Suprapubic skin (tissue), 4 donors: ENCODE measurements around the gene TRIM69. TPM values are rescaled to one million over a fixed set of nuclear protein-coding genes. Genes with fewer than 3 reads are reported as not detected.
"Not testable (repeated sequence)": the region's sequence is repeated elsewhere in the genome, so short reads cannot be mapped to it uniquely, and the experiment has no call there.

Source experiments
- DNase-seq, 2 donors: peaks; one replicate each; pipeline ENCODE4 v3.0.0-alpha.2; 2019; ENCODE audit warnings: low spot score in 2 of 2
- H3K27ac ChIP-seq: fragments of 200-600 bp; sonication (generic); one replicate; pipeline ENCODE4 v1.5.1; 2019
- H3K27me3 ChIP-seq: fragments of 200-600 bp; sonication (generic); one replicate; pipeline ENCODE4 v1.5.1; 2019
- H3K36me3 ChIP-seq: fragments of 200-600 bp; sonication (generic); one replicate; pipeline ENCODE4 v1.5.1; 2019
- H3K4me1 ChIP-seq: fragments of 200-600 bp; sonication (generic); one replicate; pipeline ENCODE4 v1.5.1; 2019
- H3K4me3 ChIP-seq: fragments of 200-600 bp; sonication (generic); one replicate; pipeline ENCODE4 v1.5.1; 2019; ENCODE audit warnings: mild to moderate bottlenecking
- H3K9me3 ChIP-seq: fragments of 200-600 bp; sonication (generic); one replicate; pipeline ENCODE4 v1.5.1; 2019
- EP300 ChIP-seq: sonication (generic); formaldehyde crosslinking; IDR thresholded peaks from one replicate; pipeline ENCODE4 v1.6.1; 2017; ENCODE audit warnings: antibody characterized with exemption
- POLR2A ChIP-seq, 2 donors: fragments of 450-650 bp; IDR thresholded peaks; one replicate each; pipeline ENCODE4 v1.6.1; 2017; ENCODE audit warnings: antibody characterized with exemption in 2 of 2, mild to moderate bottlenecking in 2 of 2, moderate library complexity in 2 of 2
- POLR2AphosphoS5 ChIP-seq, 3 donors: sonication (generic); formaldehyde crosslinking; IDR thresholded peaks; one replicate each; pipeline ENCODE4 v1.6.1; 2017; ENCODE audit warnings: antibody characterized with exemption in 3 of 3
- WGBS: methylation state at CpG from one replicate; pipeline ENCODE4 v1.1.5; 2018; 5-methylcytosine and 5-hydroxymethylcytosine counted together
- total RNA-seq, 4 donors: library from RNA; depleted of rRNA; stranded (reverse); fragments of >200 nt; gene quantifications; one replicate each; pipeline ENCODE4 v1.1.0, GENCODE V29; 2016
- TF ChIP-seq, protein P1 (sequence below), 2 donors: fragments of 200-600 bp in 1 of 2; fragments of 450-650 bp in 1 of 2; sonication (generic) in 1 of 2; IDR thresholded peaks; one replicate each; pipeline ENCODE4 v1.5.1; 2016 to 2019; ENCODE audit warnings: antibody characterized with exemption in 2 of 2, mild to moderate bottlenecking in 1 of 2, moderate library complexity in 1 of 2

Gene TRIM69
- total RNA-seq, 4 donors from 2014 or later, result 9.1 to 10.6 (median 9.8) TPM

DNA sequence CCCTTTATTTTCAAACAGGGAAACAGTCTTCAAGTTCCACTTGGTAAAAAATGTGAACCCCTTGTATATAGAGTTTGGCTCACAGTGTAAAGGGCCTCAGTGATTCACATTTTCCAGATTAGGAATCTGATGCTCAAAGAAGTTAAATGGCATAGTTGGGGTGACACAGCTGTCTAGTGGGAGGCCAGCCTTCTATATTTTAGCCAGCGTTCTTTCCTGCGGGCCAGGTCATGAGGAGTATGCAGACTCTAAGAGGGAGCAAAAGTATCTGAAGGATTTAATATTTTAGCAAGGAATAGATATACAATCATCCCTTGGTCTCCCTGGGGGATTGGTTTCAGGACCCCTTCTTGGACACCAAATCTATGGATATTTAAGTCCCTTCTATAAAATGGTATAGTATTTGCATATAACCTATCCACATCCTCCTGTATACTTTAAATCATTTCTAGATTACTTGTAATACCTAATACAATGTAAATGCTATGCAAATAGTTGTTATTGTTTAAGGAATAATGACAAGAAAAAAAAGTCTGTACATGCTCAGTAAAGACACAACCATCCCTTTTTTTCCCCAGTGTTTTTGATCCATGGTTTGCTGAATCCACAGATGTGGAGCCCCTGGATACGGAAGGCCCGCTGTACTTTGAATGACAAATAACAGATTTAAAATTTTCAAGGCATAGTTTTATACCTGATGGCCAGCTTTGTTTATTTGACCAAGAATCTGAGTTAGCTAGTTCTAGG lies 18.0 kb upstream of the TRIM69 start:
- TF ChIP-seq EP300 (no peak), POLR2AphosphoS5 (IDR thresholded peaks at IDR 0.05) (no peak), POLR2A (IDR thresholded peaks at IDR 0.05) (no peak)
- TF ChIP-seq, protein P1, sequence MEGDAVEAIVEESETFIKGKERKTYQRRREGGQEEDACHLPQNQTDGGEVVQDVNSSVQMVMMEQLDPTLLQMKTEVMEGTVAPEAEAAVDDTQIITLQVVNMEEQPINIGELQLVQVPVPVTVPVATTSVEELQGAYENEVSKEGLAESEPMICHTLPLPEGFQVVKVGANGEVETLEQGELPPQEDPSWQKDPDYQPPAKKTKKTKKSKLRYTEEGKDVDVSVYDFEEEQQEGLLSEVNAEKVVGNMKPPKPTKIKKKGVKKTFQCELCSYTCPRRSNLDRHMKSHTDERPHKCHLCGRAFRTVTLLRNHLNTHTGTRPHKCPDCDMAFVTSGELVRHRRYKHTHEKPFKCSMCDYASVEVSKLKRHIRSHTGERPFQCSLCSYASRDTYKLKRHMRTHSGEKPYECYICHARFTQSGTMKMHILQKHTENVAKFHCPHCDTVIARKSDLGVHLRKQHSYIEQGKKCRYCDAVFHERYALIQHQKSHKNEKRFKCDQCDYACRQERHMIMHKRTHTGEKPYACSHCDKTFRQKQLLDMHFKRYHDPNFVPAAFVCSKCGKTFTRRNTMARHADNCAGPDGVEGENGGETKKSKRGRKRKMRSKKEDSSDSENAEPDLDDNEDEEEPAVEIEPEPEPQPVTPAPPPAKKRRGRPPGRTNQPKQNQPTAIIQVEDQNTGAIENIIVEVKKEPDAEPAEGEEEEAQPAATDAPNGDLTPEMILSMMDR (IDR thresholded peaks at IDR 0.05), result no peak
- DNase-seq, result no peak
- H3K4me1 ChIP-seq, result peaks cover 50% of the 10 kb centered on the region
- no peak overlapping the region for H3K27ac ChIP-seq
- WGBS, result 86% methylated on average over 4 of the region's 4 CpGs
- peaks cover 50% of the 10 kb centered on the region for H3K36me3 ChIP-seq
- no peak overlapping the region for H3K4me3 ChIP-seq
- no peaks in the 10 kb centered on the region for H3K27me3 ChIP-seq
- H3K9me3 ChIP-seq, result no peaks in the 10 kb centered on the region

DNA sequence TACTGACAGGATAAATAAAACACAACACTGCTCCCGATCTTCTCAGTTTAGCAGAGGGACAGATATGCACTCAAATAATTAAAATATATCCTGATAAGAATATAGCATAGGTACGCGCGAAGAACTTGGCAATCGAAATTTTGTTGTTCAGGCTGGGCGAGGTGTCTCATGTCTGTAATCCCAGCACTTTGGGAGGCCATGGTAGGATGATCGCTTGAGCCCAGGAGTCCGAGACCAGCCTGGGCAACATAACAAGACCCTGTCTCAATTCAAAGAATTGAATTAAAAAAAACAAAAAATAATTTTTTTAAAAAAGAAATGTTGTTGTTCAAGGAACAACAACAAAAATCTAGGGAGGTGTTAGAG lies 17.4 kb upstream of the TRIM69 start:
- no peaks in the 10 kb centered on the region for H3K9me3 ChIP-seq
- H3K27me3 ChIP-seq, result no peaks in the 10 kb centered on the region
- no peak overlapping the region for H3K27ac ChIP-seq
- no peak overlapping the region for H3K4me3 ChIP-seq
- H3K4me1 ChIP-seq, result peaks cover 44% of the 10 kb centered on the region
- TF ChIP-seq POLR2A (IDR thresholded peaks at IDR 0.05) (no peak), EP300 (no peak)
- TF ChIP-seq, protein P1 (IDR thresholded peaks at IDR 0.05), result no peak
- peaks cover 50% of the 10 kb centered on the region for H3K36me3 ChIP-seq
- no peak for DNase-seq
- WGBS, result 81% methylated on average over 8 of the region's 8 CpGs

DNA sequence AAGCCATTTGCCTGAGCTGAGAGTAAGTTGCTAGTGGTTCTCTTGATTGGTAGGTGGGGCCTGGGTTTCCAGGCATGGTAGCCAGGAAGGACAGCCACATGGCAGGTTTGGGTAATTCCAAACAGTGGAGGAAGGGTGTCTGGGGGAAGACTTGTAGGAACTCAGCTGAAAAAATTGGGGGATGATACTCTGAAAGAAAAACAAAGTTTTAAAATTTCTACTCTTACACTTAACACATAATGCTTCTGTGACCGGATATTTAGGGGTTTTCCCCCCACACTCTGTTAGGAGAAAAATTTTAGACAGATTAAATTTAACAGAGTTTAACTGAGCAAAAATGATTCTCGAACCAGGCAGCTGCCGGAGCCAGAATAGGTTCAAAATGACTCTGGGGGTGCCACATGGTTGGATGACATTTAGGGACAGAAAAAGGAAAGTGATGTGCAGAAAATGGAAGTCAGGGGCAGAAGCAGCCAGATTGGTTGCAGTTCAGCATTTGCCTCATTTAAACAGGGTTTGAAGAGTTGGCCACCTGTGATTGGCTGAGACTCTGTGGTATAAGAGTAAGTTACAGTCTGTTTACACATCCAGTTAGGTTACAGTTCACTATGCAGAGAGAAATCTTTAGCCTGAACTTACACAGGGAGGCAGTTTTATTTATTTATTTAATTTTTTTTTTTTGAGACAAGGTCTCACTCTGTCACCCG lies 16.9 kb upstream of the TRIM69 start:
- Histone ChIP-seq H3K36me3 (peaks cover 50% of the 10 kb centered on the region), H3K27ac (no peak overlapping the region), H3K9me3 (no peaks in the 10 kb centered on the region), H3K27me3 (no peaks in the 10 kb centered on the region), H3K4me1 (peaks cover 39% of the 10 kb centered on the region), H3K4me3 (no peak overlapping the region)
- TF ChIP-seq EP300, result no peak
- TF ChIP-seq POLR2AphosphoS5 (IDR thresholded peaks at IDR 0.05), result no peak
- TF ChIP-seq, protein P1 (IDR thresholded peaks at IDR 0.05), result no peak
- TF ChIP-seq POLR2A (IDR thresholded peaks at IDR 0.05), result no peak
- no peak for DNase-seq
- 72% methylated on average over 4 of the region's 4 CpGs for WGBS

DNA sequence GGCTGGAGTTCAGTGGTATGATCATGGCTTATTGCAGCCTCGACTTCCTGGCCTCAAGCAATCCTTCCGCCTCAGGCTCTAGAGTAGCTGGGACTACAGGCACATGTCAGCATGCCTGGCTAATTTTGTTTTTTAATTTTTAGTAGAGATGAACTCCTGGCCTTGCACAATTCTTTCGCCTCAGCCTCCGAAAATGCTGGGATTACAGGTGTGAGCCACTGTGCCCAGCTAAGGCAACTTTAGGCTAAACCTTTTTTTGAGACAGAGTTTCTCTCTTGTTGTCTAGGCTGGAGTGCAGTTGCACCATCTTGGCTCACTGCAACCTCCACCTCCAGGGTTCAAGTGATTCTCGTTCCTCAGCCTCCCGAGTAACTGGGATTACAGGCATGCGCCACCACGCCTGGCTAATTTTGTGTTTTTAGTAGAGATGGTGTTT lies 16.3 kb upstream of the TRIM69 start:
- WGBS, result 88% methylated on average over 8 of the region's 8 CpGs
- not testable (repeated sequence) for H3K27me3 ChIP-seq, H3K27ac ChIP-seq

DNA sequence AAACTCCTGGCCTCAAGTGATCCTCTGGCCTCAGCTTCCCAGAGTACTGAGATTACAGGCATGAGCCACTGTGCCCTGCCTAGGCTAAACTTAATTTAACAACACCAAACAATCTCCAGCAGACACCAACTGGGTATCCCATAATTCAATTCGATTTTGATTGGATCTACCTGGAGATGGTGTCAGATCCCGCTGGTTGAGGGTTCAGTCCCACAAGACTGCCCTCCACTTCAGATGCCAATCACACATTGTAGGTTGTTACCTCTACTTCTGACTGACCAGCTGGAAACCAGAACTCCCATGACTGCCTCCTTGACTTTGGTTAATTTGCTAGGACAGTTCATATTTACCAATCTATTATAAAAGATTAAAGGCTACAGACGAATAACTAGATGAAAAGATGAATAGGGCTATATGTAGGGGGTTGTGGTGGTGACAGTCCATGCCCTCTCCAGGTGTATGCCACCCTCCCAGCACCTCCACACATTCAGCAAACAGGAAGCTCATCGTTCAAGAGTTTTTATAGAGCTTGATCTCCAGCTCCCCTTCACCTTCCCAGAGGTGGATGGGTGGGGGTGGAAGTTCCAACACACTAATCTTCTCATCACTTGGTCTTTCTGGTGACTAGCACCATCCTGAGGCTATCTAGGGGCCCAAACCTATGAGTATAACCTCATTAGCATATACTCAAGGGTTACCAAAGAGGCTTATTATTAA lies 15.7 kb upstream of the TRIM69 start:
- Histone ChIP-seq H3K4me3 (no peak overlapping the region), H3K27me3 (no peaks in the 10 kb centered on the region), H3K9me3 (no peaks in the 10 kb centered on the region), H3K27ac (no peak overlapping the region), H3K4me1 (peaks cover 27% of the 10 kb centered on the region), H3K36me3 (peaks cover 42% of the 10 kb centered on the region)
- DNase-seq, result no peak
- 75% methylated on average over 4 of the region's 4 CpGs for WGBS
- no peak for TF ChIP-seq POLR2AphosphoS5 (IDR thresholded peaks at IDR 0.05)
- TF ChIP-seq, protein P1 (IDR thresholded peaks at IDR 0.05), result no peak
- TF ChIP-seq POLR2A (IDR thresholded peaks at IDR 0.05), result no peak

More for the DNA sequence above, 16.3 kb upstream of the TRIM69 start:
- DNase-seq, H3K9me3 ChIP-seq, H3K4me3 ChIP-seq: not testable (repeated sequence)
- H3K36me3 ChIP-seq, result peaks cover 48% of the 10 kb centered on the region
- peaks cover 33% of the 10 kb centered on the region for H3K4me1 ChIP-seq
